GM13977 (cell line): ENCODE measurements around the gene CBX2.

Experiments used
- DNase-seq: peaks from one replicate; pipeline ENCODE4 v3.0.0; 2012; ENCODE audit warnings: low spot score
- CTCF ChIP-seq: IDR thresholded peaks from 2 replicates; pipeline ENCODE4 v1.5.1; 2012; ENCODE audit warnings: mild to moderate bottlenecking, control low read depth; ENCODE audit not compliant: insufficient read depth; ENCODE audit errors: extremely low read depth, missing control alignments
- in situ Hi-C: fragments of 300-500 bp; cut with MboI; formaldehyde crosslinking; loops from one replicate; pipeline ENCODE4 v1.12.0; 2022; ENCODE audit warnings: low sequenced_read_pairs, low pct_unique_long_range_greater_than_20kb, mixed read lengths, inconsistent platforms; ENCODE audit not compliant: unreplicated experiment

CBX2 gene

GRCh38 chr17:79826841-79827578 is 49.1 kb downstream of the CBX2 start:
- no peak for TF ChIP-seq CTCF
- in situ Hi-C loops, result no loop called here
- no peak for DNase-seq

- no peak for DNase-seq
- in situ Hi-C loops, result no loop called here
- no peak for TF ChIP-seq CTCF
Observed at GRCh38 chr17:79829004-79829403, 51.1 kb downstream of the CBX2 start.

- in situ Hi-C loops, result no loop called here
- TF ChIP-seq CTCF, result no peak
- no peak for DNase-seq
Observed at GRCh38 chr17:79829457-79829856, 51.5 kb downstream of the CBX2 start.

- TF ChIP-seq CTCF, result no peak
- no peak for DNase-seq
- in situ Hi-C loops, result no loop called here
Observed at GRCh38 chr17:79830303-79830702, 52.4 kb downstream of the CBX2 start.

- no peak for TF ChIP-seq CTCF
- DNase-seq, result no peak
- in situ Hi-C loops, result no loop called here
Observed at GRCh38 chr17:79830763-79831264, 52.9 kb downstream of the CBX2 start.

- no peak for TF ChIP-seq CTCF
- no peak for DNase-seq
- in situ Hi-C loops, result no loop called here
Observed at GRCh38 chr17:79831265-79832217, 53.6 kb downstream of the CBX2 start.
